Kidney (tissue), 14 donors: ENCODE results near the gene COL23A1. TPM values are rescaled to one million over a fixed set of nuclear protein-coding genes. Genes with fewer than 3 reads are reported as not detected.

Experiments used
- DNase-seq, 5 donors: peaks; one replicate each; pipeline ENCODE4 v3.0.0-alpha.2; 2013 to 2020
- FAIRE-seq: peaks from 2 replicates; lab custom pipeline; 2012; peaks lifted over from hg19 to GRCh38; lab: Jason Lieb, UNC
- H3K27ac ChIP-seq, 2 donors: one replicate each; pipeline ENCODE4 v1.7.0; 2013; ENCODE audit warnings: low read depth in 2 of 2, low read length in 2 of 2, inconsistent platforms in 1 of 2
- H3K27me3 ChIP-seq: one replicate; pipeline ENCODE4 v1.7.1; 2013; ENCODE audit warnings: low read length, inconsistent platforms; ENCODE audit not compliant: control insufficient read depth, insufficient read depth
- H3K36me3 ChIP-seq, 3 donors: one replicate each; pipeline versions ENCODE4 v1.7.0 to v1.7.1; 2013; ENCODE audit warnings: low read length in 3 of 3, control low read depth in 1 of 3, inconsistent platforms in 1 of 3; ENCODE audit not compliant: insufficient read depth in 3 of 3, control insufficient read depth in 2 of 3
- H3K4me1 ChIP-seq, 3 donors: one replicate each; pipeline versions ENCODE4 v1.7.0 to v1.7.1; 2013; ENCODE audit warnings: low read length in 3 of 3, inconsistent platforms in 1 of 3, low read depth in 1 of 3; ENCODE audit not compliant: control insufficient read depth in 2 of 3, insufficient read depth in 2 of 3
- H3K4me3 ChIP-seq, 3 donors: one replicate each; pipeline versions ENCODE4 v1.7.0 to v1.8.1; 2013; ENCODE audit warnings: low read length in 3 of 3, control low read depth in 1 of 3, inconsistent platforms in 1 of 3
- H3K9ac ChIP-seq, 3 donors: one replicate each; pipeline versions ENCODE4 v1.7.0 to v1.7.1; 2013; ENCODE audit warnings: low read length in 3 of 3, control low read depth in 1 of 3, inconsistent platforms in 1 of 3
- H3K9me3 ChIP-seq, 3 donors: one replicate each; pipeline versions ENCODE4 v1.7.0 to v1.7.1; 2013; ENCODE audit warnings: low read length in 3 of 3, control low read depth in 1 of 3, inconsistent platforms in 1 of 3; ENCODE audit not compliant: control insufficient read depth in 2 of 3, insufficient read depth in 1 of 3
- CTCF ChIP-seq: IDR thresholded peaks from 3 replicates; pipeline ENCODE4 v1.5.1; 2012; ENCODE audit warnings: mild to moderate bottlenecking, moderate library complexity, borderline replicate concordance; ENCODE audit not compliant: insufficient read depth; ENCODE audit errors: extremely low read depth
- intact Hi-C: fragments of 100-400 bp; cut with DNase I; formaldehyde crosslinking; loops from one replicate; pipeline ENCODE4 v1.11.1; 2022
- polyA plus RNA-seq: library from polyadenylated mRNA; stranded (reverse); fragments of 350-450 nt; fragmentation: Illumina TruSeq; extraction: RNeasy Lipid Tissue Mini Kit (QIAGEN cat#74804); gene quantifications from one replicate; pipeline ENCODE4 v1.2.3, GENCODE V29; 2014; ENCODE audit warnings: low read depth, low replicate concordance; ENCODE audit not compliant: insufficient read depth
- total RNA-seq: library from RNA; stranded (reverse); fragmentation: NEBNext Ultra II Directional; extraction: Animal tissue kit (Norgen Biotek cat#: 25700); gene quantifications from one replicate; pipeline ENCODE4 v1.2.1, GENCODE V29; 2021
- donor health status: control.
- donor health status: control.
- donor health status: control.
- donor health status: control.
- donor health status: control.
- donor health status: DM: yes; HTN: yes; CAD: no.
- donor health status: Normal renal cell carcinoma (clear cell type).

Gene COL23A1
- total and polyA plus RNA-seq, 2 donors from 2014 or later = 4.1 to 8.7 TPM

GRCh38 chr5:178469011-178469974 lies 120.9 kb downstream of the COL23A1 start:
- FAIRE-seq = no peak

GRCh38 chr5:178468196-178468685 lies 122.0 kb downstream of the COL23A1 start:
- FAIRE-seq = no peak
- Histone ChIP-seq H3K9me3 (no peaks in the 10 kb centered on the region), H3K4me1 (peaks cover 0 to 11% (median 0%) of the 10 kb centered on the region in 3 donors), H3K36me3 (no peaks in the 10 kb centered on the region), H3K4me3 (no peak overlapping the region), H3K27ac (no peak overlapping the region), H3K9ac (no peak overlapping the region), H3K27me3 (no peaks in the 10 kb centered on the region)
- intact Hi-C loops = no loop called here
- DNase-seq = no peak
- TF ChIP-seq CTCF = no peak

More at GRCh38 chr5:178469011-178469974, 120.9 kb downstream of the COL23A1 start:
- peak in 1 of 5 donors; percentile 48 for DNase-seq
- H3K27me3 ChIP-seq = no peaks in the 10 kb centered on the region
- H3K27ac ChIP-seq = no peak overlapping the region
- no peak overlapping the region for H3K4me3 ChIP-seq
- no peak for TF ChIP-seq CTCF
- H3K9ac ChIP-seq = no peak overlapping the region
- intact Hi-C loops = no loop called here
- H3K36me3 ChIP-seq = no peaks in the 10 kb centered on the region
- H3K9me3 ChIP-seq = no peaks in the 10 kb centered on the region
- peaks cover 0 to 8% (median 0%) of the 10 kb centered on the region in 3 donors for H3K4me1 ChIP-seq

- intact Hi-C loops = no loop called here
- Histone ChIP-seq H3K9me3 (no peaks in the 10 kb centered on the region), H3K9ac (no peak overlapping the region), H3K27me3 (no peaks in the 10 kb centered on the region), H3K36me3 (no peaks in the 10 kb centered on the region), H3K27ac (peak overlapping the region; percentile 29 to 61), H3K4me3 (no peak overlapping the region), H3K4me1 (peaks cover 0 to 13% (median 0%) of the 10 kb centered on the region in 3 donors)
- FAIRE-seq = peak; percentile 69
- DNase-seq = peak; percentile 70 to 87 (median 85)
- no peak for TF ChIP-seq CTCF
Measured at GRCh38 chr5:178467568-178468195, 122.5 kb downstream of the COL23A1 start.
